Glomerular endothelial cell (primary cell): ENCODE measurements around the gene NKAP. TPM values are rescaled to one million over a fixed set of nuclear protein-coding genes. Genes with fewer than 3 reads are reported as not detected.
"Not testable (repeated sequence)": the region's sequence is repeated elsewhere in the genome, so short reads cannot be mapped to it uniquely, and the experiment has no call there.

Experiments
- DNase-seq: peaks from one replicate; pipeline ENCODE4 v3.0.0-alpha.2; 2011; ENCODE audit warnings: low read depth, low spot score; ENCODE audit errors: extremely low read depth
- total RNA-seq: library from RNA; depleted of rRNA; stranded (reverse); fragments of >200 nt; gene quantifications from 2 replicates; pipeline ENCODE4 v1.2.3, GENCODE V29; 2015

NKAP gene
- total RNA-seq: 4.8 and 5.2 TPM in 2 replicates

GRCh38 chrX:119943185-119943988, at the start of gene NKAP:
NKAP (minus strand) TSS chrX:119943751; CDS start chrX:119943605, 146 bp downstream.
- peak; percentile 81 for DNase-seq

DNA sequence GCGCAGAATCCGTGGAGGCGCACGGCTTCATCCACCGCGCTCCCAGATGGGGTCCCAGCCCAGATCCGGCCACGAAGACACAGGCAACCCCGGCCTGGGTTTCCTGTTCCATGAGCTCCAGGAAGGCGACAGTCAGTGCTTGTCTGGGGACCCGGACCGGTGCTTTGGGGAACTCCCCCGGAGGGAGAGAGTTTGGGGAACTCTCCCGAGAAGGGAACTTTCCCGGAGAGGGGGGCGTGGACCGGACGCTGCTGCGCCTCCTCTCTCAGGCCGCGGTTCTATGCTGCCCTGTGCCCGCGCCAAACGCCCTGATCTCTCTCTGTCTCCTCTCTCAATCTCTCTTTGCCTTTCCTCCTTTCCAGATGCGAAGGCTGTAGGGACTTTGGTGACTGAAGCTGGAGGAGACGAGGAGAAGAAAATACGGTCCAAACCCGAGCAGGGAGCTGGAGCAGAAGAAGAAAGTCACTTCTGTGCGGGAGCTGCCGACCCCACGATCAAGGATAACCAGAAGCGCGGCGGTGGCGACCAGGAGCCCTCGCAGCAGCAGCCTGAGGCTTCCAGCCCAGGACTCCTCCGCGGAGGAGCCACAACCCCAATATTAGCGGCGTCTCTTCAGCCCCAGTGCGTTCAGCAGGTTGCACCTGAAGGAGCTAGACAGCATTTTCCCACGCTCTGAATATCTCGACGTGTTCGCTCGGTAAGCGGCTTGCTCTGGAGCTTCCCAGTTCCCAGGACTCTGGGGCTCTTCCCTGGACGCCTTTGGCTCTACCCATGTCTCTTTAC, 47.6 kb upstream of the NKAP start:
- DNase-seq: no peak

GRCh38 chrX:119990556-119991004, 47.0 kb upstream of the NKAP start:
- no peak for DNase-seq

DNA sequence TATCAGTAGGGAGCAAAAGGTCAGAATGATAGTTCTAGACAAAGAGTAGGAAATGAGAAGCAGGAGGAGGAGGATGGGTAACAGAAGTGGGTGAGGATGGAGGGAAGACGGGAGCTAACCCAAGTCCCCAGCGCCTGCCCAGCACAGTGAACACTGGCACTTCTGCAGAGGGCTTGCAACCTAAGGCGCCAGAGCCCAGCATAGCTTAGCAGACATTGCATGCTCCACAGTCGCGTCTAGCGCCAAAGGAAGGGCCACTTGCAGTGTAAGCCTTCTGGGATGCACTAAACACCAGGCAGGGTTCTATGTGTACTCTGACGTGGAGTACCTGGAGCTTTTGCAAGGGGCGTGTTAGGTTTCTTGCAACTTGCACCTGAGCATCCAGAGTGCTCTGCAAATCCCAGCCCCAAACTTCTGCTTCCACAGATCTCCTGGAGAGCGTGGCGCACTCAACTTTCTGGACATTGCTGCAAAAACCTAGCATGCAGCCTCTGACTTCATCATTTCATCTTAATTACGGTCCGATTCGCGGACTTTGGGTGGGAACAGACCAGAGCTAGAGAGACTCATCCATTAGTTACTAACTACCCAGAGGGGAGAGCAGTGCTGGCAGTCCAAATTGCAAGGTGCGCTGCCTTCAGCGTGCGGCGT, 46.5 kb upstream of the NKAP start:
- no peak for DNase-seq

DNA sequence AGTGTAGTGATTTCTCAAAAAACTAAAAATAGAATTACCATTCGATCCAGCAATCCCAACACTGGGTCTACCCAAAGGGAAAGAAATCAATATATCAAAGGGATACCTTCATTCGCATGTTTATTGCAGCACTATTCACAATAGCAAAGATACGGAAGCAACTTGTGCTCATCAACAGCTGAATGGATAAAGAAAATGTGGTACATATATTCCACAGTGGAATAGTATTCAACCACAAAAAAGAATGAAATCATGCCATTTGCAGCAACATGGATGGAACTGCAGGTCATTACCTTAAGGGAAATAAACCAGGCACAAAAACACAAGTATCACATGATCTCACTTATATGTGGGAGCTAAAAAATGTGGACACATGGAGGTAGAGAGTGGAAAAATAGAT, 42.7 kb upstream of the NKAP start:
- DNase-seq: no peak

DNA sequence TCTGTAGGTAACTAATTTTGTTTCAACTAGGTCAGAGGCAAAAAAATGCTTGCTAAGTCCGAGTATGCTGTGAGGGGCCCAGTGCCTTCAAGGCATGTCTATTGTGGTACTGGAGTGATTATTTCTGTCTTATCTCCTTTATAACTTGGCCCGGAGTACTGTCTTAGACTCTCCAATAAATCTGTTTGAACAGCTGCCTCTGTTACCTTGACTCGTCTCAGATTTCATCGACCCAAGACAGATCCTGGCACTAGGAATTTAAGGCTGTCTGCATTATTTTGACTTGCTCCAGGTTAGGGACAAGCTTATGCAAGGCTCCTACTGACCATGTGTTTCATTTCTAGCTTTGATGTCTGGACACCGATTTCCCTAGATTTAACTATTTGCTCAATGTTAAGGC, 41.1 kb upstream of the NKAP start:
- DNase-seq: no peak

DNA sequence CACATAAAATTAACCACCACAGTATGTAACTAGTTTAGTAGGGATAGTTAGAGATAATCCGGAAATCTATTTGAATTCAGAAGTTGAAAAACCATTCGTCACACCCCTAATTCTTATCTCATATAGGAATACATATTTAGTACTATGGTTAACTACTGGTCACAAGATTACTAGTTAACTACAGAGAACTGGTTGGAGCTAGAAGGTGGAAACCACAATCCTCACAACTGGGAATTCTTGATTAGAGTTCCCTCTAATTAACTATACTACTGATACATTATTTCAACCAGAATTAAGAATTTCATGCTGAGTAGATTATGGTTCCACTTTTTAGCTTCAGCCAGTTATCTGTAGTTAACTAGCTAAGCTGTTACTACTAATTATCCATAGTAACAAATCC, 39.9 kb upstream of the NKAP start:
- no peak for DNase-seq

DNA sequence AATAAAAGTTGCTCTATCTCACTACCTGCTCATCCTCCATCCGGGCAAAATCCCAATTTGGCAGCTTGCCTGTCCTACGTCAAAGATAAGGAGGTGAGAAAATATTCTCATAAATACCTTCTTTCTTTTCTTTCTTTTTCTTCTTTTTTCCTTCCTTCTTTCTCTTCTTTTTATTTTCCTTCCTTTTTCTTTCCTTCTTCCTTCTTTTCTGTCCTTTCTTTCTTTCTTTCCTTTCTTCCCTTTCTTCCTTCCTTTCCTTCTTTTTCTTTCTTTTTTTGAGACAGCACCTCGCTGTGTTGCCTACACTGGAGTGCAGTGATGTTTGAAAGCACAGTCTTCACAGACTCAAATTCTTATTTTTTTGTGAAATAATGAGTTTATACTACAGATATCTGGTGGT, 38.6 kb upstream of the NKAP start:
- no peak for DNase-seq

- DNase-seq: no peak
Measured at GRCh38 chrX:119981286-119982070, 37.9 kb upstream of the NKAP start.

GRCh38 chrX:119977172-119977571, 33.6 kb upstream of the NKAP start:
- DNase-seq: not testable (repeated sequence)

GRCh38 chrX:119971184-119971583, 27.6 kb upstream of the NKAP start:
- no peak for DNase-seq

DNA sequence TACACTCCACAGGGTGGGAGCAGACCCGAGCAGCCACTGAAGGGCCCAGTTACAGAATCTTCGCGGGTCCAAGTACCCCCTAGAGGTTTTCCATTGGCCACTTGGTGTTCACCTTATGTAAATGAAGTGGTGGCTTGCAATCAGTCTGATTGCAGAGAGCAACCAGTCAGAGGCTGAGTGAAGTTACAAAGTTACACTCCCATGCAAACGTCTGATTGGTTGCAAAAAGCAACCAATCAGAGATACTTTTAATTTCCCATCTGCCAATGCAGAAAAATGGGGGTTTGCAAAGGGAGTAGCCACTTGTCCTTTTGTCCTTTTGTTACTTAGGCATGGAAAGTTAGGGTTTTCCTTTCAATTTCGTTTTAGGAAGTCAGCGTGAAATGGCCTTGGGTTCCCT, 27.0 kb upstream of the NKAP start:
- no peak for DNase-seq

GRCh38 chrX:119966837-119967236, 23.3 kb upstream of the NKAP start:
- not testable (repeated sequence) for DNase-seq

GRCh38 chrX:119960625-119961024, 17.1 kb upstream of the NKAP start:
- DNase-seq: no peak

DNA sequence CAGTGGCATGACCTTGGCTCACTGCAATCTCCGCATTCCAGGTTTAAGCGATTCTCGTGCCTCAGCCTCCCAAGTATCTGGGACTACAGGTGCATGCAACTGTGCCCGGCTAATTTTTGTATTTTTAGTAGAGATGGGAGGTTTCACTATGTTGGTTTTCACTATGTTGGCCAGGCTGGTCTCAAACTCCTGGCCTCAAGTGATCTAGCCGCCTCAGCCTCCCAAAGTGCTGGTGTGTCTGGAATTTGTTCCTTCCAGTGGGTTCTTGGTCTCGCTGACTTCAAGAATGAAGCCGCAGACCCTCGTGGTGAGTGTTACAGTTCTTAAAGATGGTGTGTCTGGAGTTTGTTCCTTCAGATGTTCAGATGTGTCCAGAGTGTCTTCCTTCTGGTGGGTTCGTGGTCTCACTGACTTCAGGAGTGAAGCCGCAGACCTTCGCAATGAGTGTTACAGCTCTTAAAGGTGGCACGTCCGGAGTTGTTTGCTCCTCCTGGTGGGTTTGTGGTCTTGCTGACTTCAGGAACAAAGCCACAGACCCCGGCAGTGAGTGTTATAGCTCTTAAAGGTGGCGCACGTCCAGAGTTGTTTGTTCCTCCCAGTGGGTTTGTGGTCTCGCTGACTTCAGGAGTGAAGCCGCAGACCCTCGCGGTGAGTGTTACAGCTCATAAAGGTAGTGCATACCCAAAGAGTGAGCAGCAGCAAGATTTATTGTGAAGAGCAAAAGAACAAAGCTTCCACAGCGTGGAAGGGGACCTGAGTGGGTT, 12.4 kb upstream of the NKAP start:
- not testable (repeated sequence) for DNase-seq

- no peak for DNase-seq
Measured at GRCh38 chrX:119954374-119954773, 10.8 kb upstream of the NKAP start.

GRCh38 chrX:119948381-119948780, 4.8 kb upstream of the NKAP start:
- no peak for DNase-seq

- DNase-seq: no peak
Measured at GRCh38 chrX:119945481-119945880, 1.9 kb upstream of the NKAP start.

GRCh38 chrX:119942831-119943184, 743 bp downstream of the NKAP start:
- no peak for DNase-seq
